ENCODE measurements around the gene POC1B. TPM values are rescaled to one million over a fixed set of nuclear protein-coding genes. Genes with fewer than 3 reads are reported as not detected.

Gene POC1B
- total RNA-seq, 2 donors from 2014 or later: 18.3 to 35.8 TPM

DNA sequence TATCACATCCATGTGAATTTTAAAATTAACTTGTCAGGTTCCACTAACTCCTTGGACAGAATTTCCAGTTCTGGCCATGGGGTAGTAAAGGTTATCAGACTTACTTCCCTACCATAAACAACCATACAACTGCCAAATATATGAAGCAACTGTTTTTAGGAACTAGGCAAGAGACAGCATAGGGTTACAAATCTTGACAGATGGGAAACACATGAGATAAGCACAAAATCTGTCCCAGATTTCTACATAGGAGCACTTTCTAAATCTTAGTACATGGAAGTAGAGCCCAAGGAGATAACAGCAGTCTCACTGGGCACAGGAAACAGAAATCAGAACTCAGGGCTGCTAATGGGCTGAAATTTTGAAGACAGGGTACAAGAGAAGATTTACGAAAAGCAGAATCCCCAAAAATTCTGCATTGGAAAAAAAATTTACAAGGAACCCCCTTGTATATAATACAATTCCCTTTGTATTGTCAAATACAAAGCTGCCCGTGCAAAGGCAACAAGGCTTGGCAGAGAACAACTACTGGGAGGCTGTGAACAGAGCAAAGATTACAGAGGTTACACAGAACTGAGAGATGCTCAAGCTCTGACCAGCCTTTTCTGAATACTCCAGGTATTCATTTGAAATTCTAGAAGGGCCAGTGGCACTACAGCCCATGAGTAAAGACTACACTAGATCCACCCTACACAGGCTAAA lies 44.5 kb downstream of the POC1B start:
- ATAC-seq (no peak), DNase-seq (ENCODE audit: low spot score in 2 of 2) (no peak)
- Mint-ChIP-seq H3K36me3 (no peaks in the 10 kb centered on the region), H3K9me3 (no peaks in the 10 kb centered on the region), H3K27ac (peak overlapping the region in 1 of 2 donors; percentile 3)

- Mint-ChIP-seq H3K36me3 (no peaks in the 10 kb centered on the region), H3K27ac (no peak overlapping the region), H3K9me3 (no peaks in the 10 kb centered on the region)
- DNase-seq (ENCODE audit: low spot score in 2 of 2) (no peak), ATAC-seq (no peak)
These were observed 45.9 kb downstream of the POC1B start for GRCh38 chr12:89479982-89480381.

DNA sequence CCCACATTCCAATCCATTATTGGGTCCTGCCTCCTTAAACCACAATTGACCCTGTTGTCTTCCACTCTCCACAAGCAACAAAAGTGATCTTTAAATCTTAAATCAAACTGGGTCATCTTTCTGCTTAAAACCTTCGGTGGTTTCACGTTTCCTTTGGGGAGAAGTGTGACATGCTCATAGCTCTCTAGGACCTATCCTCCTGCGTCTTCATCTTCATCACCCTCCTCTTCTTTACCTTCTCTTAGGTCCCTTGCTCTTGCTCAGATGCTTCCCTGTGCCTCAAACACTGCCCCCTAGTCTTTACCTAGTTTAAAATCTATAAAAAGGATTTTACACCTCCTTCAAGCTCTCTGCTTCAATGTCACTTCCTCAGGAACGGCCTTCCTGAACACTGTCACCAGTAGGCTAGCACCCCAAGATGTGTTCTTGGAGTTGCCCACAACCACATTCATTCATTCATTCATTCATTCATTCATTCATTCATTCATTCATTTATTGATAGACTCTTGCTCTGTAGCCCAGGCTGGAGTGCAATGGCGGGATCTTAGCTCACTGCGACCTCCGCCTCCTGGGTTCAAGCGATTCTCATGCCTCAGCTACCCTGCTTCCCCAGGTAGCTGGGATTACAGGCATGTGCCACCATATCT lies 48.1 kb downstream of the POC1B start:
- Mint-ChIP-seq H3K27ac (no peak overlapping the region), H3K36me3 (no peaks in the 10 kb centered on the region), H3K9me3 (no peaks in the 10 kb centered on the region)
- ATAC-seq (no peak), DNase-seq (ENCODE audit: low spot score in 2 of 2) (no peak)

GRCh38 chr12:89476904-89477595 lies 48.8 kb downstream of the POC1B start:
- Mint-ChIP-seq H3K27ac (no peak overlapping the region), H3K36me3 (no peaks in the 10 kb centered on the region), H3K9me3 (no peaks in the 10 kb centered on the region)
- ATAC-seq: no peak
- DNase-seq (ENCODE audit: low spot score in 2 of 2): no peak

GRCh38 chr12:89476232-89476631 lies 49.6 kb downstream of the POC1B start:
- no peaks in the 10 kb centered on the region for H3K36me3 Mint-ChIP-seq
- DNase-seq (ENCODE audit: low spot score in 2 of 2) (no peak), ATAC-seq (no peak)
- no peak overlapping the region for H3K27ac Mint-ChIP-seq
- no peaks in the 10 kb centered on the region for H3K9me3 Mint-ChIP-seq

DNA sequence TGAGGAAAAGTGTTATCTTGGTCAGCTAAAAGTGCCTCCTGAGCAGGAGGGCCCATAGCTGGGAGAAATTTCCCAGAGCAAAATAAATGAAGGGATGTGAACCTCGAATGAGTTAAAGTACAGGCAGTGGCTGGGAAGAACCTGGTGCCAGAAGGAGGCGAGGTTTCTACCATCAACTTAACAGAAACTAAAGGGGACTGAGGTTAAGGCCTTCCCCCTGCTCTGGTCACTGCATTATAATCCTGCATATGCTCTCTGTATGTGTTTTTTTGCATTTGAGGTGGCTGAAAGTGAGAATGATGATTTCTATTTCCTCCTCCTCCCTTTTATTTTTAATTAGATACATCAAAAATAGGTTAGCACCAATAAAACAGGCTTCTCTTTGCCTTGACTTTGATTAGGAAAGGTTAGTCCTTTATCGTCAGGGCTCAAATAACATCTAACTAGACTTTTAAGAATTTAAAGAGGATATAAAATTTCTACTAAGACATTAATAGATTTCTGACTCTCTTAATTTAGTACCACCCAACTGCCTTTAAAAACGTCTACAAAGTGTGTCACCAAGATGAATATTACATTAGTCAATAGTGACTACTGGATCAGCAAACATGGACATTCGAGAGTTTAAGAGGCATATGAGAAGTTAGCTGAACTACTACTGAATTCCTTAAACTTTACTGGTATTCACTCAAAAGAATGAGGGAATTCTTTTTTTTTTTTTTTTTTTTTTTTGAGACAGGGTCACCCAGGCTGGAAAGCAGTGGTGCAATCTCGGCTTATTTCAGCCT lies 50.5 kb downstream of the POC1B start:
- ATAC-seq: no peak
- no peak for DNase-seq (ENCODE audit: low spot score in 2 of 2)
- Mint-ChIP-seq H3K9me3 (no peaks in the 10 kb centered on the region), H3K27ac (no peak overlapping the region), H3K36me3 (no peaks in the 10 kb centered on the region)

GRCh38 chr12:89474615-89475014 lies 51.2 kb downstream of the POC1B start:
- no peak for ATAC-seq

DNA sequence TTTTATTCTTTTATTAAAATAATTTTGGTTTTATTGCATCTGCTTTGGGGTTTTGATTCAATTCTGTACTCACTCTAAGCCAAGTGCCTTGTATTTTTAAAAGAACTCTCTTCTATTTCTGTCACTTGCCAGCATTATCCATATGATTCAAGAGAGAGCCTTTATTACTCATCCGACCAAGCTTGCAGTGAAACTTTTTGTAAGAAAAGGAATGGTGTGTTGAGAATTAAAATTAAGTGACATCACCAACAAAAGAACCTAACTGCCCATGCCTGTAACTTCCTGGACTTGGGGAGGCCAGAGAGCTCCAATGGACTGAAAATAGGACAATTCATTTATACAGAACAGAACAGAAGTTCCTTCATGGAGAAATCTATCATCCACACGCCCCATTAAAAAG lies 53.3 kb downstream of the POC1B start:
- H3K9me3 Mint-ChIP-seq: no peaks in the 10 kb centered on the region
- ATAC-seq: peak; percentile 44 to 63
- peak overlapping the region; percentile 32 to 84 for H3K27ac Mint-ChIP-seq
- no peaks in the 10 kb centered on the region for H3K36me3 Mint-ChIP-seq
- DNase-seq (ENCODE audit: low spot score in 2 of 2): no peak

More at GRCh38 chr12:89474615-89475014, 51.2 kb downstream of the POC1B start:
- H3K36me3 Mint-ChIP-seq: no peaks in the 10 kb centered on the region
- H3K9me3 Mint-ChIP-seq: no peaks in the 10 kb centered on the region
- peak overlapping the region in 1 of 2 donors; percentile 52 for H3K27ac Mint-ChIP-seq
- DNase-seq (ENCODE audit: low spot score in 2 of 2): no peak

DNA sequence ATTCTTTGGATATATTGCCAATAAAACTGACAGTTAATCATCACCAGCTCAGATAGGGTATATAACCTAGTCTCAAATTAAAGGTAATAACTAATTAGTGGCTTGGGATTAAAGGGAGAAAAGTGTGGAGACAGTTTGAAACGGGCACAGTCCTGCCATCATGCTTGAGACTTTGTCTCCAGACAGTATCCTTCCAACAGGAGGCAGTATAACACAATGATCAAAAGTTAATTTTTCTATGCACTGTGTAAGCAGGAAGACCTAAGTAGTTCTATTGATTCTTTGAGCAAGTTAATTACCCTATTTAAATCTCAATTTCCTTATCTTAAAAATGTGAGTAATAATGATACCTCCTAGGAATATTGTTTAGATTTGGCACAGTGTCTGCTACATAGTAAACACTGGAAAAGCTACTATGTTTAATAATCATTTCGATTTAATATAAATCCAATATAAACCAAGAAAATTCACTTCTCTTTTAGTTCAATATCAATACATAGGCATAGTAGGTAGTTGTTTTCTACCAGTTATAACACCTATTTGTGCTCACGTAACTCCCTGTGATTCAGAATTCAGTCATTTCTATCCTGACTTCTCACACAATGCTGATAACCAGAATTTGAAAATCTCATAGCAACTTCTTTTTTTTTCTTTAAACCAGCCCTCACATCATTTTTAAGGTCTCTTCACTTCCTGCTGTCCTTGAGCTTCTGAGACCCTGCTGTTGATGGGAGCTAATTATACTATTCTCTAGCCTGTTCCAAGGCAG lies 54.9 kb downstream of the POC1B start:
- Mint-ChIP-seq H3K36me3 (no peaks in the 10 kb centered on the region), H3K9me3 (no peaks in the 10 kb centered on the region), H3K27ac (peak overlapping the region in 1 of 2 donors; percentile 87)
- ATAC-seq: peak; percentile 56 to 76
- no peak for DNase-seq (ENCODE audit: low spot score in 2 of 2)

DNA sequence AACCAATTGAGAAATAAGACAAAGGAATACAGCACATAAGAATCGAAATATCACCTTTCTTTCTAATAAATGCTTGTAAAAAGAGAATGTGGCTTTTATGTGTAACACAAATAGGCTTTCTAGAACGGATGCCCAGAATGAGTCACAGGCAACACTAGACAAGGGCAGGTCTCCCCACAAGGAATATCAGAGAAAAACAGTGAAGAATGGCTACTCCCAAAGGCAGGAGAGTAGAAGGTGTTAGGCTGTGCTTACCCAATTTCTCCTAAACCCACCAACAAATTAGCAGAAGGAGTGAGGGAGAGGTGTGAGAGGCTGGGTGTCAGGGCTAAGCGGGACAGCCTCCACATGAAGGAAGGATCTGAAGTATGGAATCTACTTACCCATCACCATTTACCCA lies 56.5 kb downstream of the POC1B start:
- Mint-ChIP-seq H3K9me3 (no peaks in the 10 kb centered on the region), H3K27ac (peak overlapping the region; percentile 43 to 61), H3K36me3 (no peaks in the 10 kb centered on the region)
- peak in 1 of 2 donors; percentile 18 for DNase-seq (ENCODE audit: low spot score in 2 of 2)
- ATAC-seq: peak; percentile 56 to 73

- Mint-ChIP-seq H3K9me3 (no peaks in the 10 kb centered on the region), H3K36me3 (no peaks in the 10 kb centered on the region), H3K27ac (peak overlapping the region; percentile 43 to 61)
- DNase-seq (ENCODE audit: low spot score in 2 of 2) (no peak), ATAC-seq (peak; percentile 42 to 55)
These were observed 57.1 kb downstream of the POC1B start for GRCh38 chr12:89468648-89469326.

DNA sequence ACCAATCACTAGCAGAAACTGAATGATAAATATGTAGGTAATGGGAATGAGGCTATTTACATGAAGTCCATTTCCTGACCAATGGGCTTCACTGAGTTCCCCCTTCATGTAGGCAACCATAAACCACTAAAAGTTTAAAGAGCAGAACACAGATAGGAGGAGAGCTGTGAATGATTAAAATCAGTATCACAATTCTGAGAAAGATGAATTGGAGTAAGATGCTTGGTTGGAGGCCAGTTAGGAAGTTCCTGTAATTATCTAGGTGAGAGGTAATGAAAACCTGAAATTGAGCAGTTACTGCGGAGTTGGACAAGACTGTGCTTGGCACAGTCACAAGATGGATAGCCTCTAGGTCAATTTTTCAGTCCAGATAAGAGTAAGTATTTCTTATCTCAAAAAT lies 57.8 kb downstream of the POC1B start:
- DNase-seq (ENCODE audit: low spot score in 2 of 2) (no peak), ATAC-seq (peak in 1 of 2 donors; percentile 12)
- no peaks in the 10 kb centered on the region for H3K36me3 Mint-ChIP-seq
- H3K27ac Mint-ChIP-seq: peak overlapping the region in 1 of 2 donors; percentile 43
- H3K9me3 Mint-ChIP-seq: no peaks in the 10 kb centered on the region

DNA sequence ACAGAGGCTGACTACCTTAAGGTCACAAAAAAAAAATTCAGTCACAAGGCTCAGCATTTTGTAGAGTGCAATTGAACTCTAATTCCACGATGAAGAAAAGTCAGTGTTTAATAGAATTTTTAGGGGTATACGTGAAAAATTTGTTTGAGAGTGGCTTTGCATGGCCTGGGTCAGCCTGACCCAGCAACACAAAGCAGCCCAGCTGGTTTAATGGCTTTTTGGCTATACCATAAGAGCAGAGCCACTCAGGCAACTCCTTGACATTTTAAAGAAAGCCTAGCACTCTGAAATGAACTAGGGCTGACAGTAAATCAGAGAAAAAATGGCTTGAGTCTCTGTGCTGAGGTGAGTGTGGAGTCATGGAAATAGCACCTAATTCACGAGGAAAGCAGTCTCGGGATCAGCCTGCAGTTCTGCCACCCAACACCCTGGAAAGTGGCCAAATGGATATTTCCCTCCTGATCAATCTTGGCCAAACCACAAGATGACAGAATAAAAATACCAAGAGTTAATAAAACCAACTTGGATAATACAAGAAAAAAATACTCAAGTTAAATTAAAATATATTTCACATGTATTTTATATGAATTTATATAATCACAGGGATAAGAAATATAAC lies 60.8 kb downstream of the POC1B start:
- Mint-ChIP-seq H3K9me3 (no peaks in the 10 kb centered on the region), H3K27ac (no peak overlapping the region), H3K36me3 (no peaks in the 10 kb centered on the region)
- DNase-seq (ENCODE audit: low spot score in 2 of 2) (no peak), ATAC-seq (no peak)

DNA sequence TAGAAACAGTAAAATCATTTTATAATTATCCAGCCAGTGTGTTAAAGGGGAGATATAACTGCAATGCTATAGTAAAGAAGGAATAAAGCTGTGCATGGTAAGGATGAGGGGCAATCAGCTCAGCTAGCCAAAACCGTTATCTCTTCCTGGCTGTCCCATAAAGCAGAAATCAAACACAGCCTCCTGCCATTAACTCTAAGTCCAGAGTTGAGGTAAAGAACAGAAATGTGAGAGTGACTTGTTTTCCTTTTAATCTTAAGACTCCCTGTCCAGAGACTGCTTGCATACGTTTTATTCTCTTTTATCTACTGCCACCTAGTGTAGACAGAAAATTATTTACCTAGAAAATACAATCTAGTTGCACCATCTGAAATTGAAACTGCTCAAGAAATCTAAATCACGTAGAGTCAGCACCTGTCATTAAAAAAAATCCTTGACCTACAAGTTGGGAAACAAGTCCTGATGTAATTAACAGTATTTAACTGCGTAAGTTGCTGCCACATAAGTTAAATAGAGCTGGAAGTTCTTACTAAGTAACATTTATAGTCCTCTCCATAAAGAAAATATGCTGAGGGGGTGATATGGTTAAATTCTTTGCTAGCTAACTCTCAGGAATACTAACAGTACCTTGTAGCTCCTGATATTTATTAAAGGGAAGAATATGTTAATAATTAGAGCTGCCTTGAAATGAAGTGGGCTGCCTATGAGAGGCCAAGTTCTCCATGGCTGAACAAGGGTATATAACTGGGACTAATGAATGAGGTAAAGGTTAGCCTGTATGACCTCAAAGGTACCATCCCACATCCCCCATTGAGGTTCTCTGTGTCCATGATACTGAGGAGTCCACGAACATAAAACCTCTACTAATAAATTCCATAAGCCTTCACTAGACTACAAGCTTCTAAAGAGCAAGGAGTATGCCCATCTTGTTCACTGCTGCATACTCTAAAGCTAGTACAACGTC lies 63.9 kb downstream of the POC1B start:
- Mint-ChIP-seq H3K36me3 (no peaks in the 10 kb centered on the region), H3K9me3 (no peaks in the 10 kb centered on the region), H3K27ac (peak overlapping the region in 1 of 2 donors; percentile 4)
- DNase-seq (ENCODE audit: low spot score in 2 of 2): no peak
- peak; percentile 89 to 91 for ATAC-seq
